NB4 (cell line): Measurements from ENCODE around the gene CTNND2.

Experiments
- MYC ChIP-seq: IDR thresholded peaks from 2 replicates; pipeline ENCODE4 v1.6.1; 2011; ENCODE audit warnings: low read depth, low read length
- POLR2A ChIP-seq: IDR thresholded peaks from 2 replicates; pipeline ENCODE4 v1.6.1; 2011; ENCODE audit warnings: mild to moderate bottlenecking; ENCODE audit not compliant: insufficient read length; ENCODE audit errors: extremely low read depth
- TF ChIP-seq, protein P1 (sequence below): IDR thresholded peaks from one replicate; pipeline ENCODE4 v1.5.1; 2012; ENCODE audit warnings: low read depth, low read length

GRCh38 chr5:11304641-11305040 lies 599.6 kb downstream of the CTNND2 start:
- TF ChIP-seq POLR2A (no peak), MYC (no peak)
- TF ChIP-seq, protein P1, sequence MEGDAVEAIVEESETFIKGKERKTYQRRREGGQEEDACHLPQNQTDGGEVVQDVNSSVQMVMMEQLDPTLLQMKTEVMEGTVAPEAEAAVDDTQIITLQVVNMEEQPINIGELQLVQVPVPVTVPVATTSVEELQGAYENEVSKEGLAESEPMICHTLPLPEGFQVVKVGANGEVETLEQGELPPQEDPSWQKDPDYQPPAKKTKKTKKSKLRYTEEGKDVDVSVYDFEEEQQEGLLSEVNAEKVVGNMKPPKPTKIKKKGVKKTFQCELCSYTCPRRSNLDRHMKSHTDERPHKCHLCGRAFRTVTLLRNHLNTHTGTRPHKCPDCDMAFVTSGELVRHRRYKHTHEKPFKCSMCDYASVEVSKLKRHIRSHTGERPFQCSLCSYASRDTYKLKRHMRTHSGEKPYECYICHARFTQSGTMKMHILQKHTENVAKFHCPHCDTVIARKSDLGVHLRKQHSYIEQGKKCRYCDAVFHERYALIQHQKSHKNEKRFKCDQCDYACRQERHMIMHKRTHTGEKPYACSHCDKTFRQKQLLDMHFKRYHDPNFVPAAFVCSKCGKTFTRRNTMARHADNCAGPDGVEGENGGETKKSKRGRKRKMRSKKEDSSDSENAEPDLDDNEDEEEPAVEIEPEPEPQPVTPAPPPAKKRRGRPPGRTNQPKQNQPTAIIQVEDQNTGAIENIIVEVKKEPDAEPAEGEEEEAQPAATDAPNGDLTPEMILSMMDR = no peak
